GM21367 (cell line): ENCODE measurements around the gene PPP6R2.
"Not testable (repeated sequence)": the region's sequence is repeated elsewhere in the genome, so short reads cannot be mapped to it uniquely, and the experiment has no call there.

Experiments used
- ATAC-seq: cut with Tn5 transposase; IDR thresholded peaks from one replicate; pipeline ENCODE4 v1.9.1; 2021; ENCODE audit not compliant: unreplicated experiment

The PPP6R2 gene

DNA sequence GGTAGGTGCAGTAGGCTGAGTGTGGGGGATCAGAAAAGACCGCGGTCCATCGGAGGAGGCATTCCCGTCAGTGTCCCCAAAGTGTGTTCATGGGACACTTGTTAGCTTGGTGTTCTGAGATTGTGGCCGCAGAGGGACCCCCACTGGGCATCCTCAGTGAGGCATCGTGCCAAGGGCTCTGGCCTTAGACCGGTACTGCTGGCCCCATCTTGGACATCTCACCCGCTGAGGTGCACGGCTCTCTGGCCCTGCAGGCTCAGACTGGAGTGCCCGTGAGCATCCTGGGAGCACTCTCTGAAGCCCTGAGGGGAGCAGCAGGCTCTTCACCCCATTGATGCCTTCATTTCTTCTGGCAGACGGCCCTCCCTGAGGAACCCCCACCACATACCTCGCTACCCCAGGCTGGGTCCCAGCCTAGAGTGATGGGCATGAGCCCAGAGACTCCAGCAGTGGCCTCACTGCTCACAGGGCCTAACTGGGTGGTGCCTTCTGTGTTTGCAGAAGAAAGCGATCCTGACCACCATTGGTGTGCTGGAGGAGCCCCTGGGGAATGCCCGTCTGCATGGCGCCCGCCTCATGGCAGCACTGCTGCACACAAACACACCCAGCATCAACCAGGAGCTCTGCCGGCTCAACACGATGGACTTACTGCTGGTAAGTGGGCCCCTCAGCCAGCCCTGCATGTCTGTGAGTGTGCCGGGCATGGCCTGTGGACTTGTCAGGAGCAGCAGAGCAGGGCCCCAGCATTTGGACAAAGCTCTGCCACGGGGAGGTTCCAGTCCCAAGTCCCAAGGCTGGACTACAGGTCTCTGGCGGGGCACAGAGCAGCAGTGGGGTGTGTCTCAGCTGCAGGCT is 80.1 kb downstream of the PPP6R2 start:
- ATAC-seq = no peak

DNA sequence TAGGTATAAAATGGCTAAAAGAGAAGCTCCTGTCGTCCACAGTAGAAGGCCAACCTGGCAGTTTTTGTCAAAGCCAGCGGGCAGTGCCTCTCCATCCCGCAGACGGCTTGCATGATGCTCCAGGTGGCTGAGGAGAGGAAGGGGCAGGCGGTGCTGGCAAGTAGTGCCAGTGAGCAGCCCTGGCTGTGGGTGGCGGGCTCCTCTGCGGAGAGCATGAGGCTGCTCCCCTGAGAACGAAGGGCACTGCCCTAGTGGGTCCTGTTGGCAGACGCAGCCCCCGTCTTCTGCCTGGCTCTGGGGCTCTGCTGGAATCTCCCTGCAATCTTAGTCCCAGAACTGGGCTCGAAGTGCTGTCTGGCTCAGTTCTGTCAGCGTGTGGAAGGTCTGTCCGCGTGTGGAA is 80.8 kb downstream of the PPP6R2 start:
- no peak for ATAC-seq

DNA sequence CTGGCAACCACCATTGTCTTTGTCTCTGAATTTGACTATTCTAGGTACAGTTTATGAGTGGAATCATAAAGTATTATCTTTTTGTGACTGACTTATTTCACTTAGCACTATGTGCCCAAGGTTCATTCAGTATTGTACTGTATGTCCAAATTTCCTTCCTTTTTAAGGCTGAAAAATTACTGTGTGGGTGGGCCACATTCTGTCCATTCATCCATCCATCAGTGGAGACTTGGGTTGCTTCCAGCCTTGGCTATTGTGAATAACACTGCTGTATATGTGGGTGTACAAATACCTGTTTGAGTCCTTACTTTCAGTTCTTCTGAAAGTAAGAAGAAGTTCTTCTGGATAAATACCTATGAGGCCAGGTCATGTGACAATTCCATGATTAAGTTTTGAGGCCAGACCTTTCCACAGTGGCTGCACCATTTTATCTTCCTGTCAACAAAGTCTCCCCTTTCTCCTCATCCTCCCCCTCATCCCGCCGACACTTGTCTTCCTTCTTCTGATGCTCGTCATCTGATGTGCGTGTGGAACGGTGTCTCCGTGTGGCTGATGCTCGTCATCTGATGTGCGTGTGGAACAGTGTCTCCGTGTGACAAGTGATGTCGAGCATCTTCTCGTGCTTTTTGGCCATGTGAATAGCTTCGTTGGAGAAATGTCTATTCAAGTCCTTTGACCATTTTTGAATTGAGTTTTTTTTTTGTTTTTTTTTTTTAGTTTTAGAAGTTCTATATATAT is 82.2 kb downstream of the PPP6R2 start:
- ATAC-seq = no peak

- ATAC-seq = no peak
Observed at GRCh38 chr22:50432131-50432876, 89.2 kb downstream of the PPP6R2 start.

DNA sequence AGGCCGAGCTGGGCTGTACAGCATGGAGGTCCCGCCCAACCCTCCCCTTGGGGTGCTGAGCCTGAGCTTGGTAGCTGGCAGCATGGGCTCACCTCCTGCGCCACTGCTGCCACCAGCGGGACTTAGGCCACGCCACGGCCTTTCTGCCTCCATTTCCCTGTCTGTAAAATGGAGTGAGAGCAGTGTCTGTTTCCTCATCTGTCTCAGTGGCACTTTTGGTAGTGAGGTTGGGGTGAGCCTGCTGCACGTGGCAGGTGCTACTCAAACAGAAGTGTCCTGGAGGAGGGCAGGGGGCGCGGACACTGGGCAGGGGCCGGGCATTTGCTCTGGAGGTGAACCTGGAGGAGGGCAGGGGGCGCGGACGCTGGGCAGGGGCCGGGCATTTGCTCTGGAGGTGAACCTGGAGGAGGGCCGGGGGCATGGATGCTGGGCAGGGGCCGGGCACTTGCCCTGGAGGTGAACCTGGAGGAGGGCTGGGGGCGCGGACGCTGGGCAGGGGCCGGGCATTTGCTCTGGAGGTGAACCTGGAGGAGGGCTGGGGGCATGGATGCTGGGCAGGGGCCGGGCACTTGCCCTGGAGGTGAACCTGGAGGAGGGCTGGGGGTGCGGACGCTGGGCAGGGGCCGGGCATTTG is 89.9 kb downstream of the PPP6R2 start:
- ATAC-seq = not testable (repeated sequence)

- no peak for ATAC-seq
Observed at GRCh38 chr22:50434849-50435248, 91.7 kb downstream of the PPP6R2 start.

DNA sequence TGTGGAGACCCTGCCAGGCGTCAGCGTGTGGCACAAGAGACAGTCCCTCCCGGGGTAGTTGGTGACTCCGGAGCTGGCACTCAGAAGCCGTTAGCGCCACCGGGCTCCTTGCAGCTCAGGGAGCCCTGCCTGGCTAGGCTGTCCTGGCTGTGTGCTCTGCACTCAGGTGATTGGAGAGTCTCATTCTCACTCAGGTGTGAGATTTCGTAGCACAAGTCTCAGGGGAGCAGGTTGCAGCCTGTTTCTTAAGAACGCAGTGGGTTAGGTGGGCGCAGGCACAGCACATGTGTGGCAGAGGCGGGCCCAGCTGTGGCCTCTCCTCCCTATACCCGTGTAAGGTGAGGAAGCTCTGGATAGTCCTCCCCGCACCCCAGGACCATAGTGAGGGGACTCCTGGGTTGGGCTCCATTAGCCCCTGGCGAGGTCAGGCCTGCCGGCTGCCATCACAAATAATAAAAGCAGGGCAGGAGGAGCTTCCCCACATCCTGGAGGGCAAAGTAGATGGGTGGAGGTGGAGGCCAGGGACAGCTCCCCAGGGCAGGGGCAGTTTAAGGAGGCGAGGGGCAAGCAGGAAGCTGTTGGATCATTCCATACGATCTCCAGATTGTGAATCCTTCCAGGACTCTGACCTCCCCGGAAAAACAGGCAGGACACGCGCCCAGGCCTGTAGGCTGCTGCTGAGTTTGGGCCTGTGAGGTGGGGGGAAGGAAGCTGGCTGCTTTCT is 92.3 kb downstream of the PPP6R2 start:
- ATAC-seq = no peak

- no peak for ATAC-seq
Observed at GRCh38 chr22:50436015-50436830, 93.1 kb downstream of the PPP6R2 start.

GRCh38 chr22:50436841-50437341 is 93.8 kb downstream of the PPP6R2 start:
- no peak for ATAC-seq

- ATAC-seq = no peak
Observed at GRCh38 chr22:50437511-50438304, 94.6 kb downstream of the PPP6R2 start.

- no peak for ATAC-seq
Observed at GRCh38 chr22:50438305-50439275, 95.5 kb downstream of the PPP6R2 start.

GRCh38 chr22:50439314-50439870 is 96.3 kb downstream of the PPP6R2 start:
- no peak for ATAC-seq

GRCh38 chr22:50439871-50440331 is 96.8 kb downstream of the PPP6R2 start:
- no peak for ATAC-seq

GRCh38 chr22:50440544-50441249 is 97.6 kb downstream of the PPP6R2 start:
- ATAC-seq = no peak

DNA sequence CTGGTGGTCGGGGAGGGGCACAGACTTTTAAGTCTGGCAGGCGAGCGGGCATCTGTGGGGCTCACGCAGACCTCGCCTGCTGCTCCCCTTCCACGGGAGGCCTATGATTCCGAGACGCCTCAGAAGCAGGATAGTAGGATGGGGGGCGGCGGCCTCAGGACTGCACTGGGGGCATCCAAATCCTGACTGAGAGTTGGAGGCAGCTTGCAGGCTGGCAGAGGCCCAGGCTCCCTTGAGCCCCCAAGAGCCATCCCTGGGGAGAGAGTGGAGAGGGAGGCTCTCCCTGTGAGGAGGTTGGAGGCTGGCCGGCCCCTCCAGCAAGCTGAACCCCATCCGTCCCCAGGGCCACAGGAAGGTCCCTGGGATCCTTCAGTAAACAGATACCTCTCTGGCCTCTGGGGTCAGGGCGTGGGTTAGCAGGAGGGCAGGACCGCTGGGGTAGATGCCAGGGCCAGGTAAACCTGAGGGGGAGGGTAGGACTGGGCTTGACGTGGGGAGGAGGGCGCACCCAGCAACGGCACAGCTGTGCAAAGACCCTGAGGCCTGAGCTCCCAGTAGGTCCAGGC is 98.4 kb downstream of the PPP6R2 start:
- no peak for ATAC-seq

- ATAC-seq = no peak
Observed at GRCh38 chr22:50443197-50443596, 100.1 kb downstream of the PPP6R2 start.
